NCI-H2081 (cell line): ENCODE data around the gene KRT80.

Experiments used
- DNase-seq, 2 experiments: peaks; one replicate each; lab custom pipeline; 2025; lab: John Stamatoyannopoulos, UW

The KRT80 gene

GRCh38 chr12:52137746-52138145 lies 54.1 kb downstream of the KRT80 start:
- DNase-seq: no peak

DNA sequence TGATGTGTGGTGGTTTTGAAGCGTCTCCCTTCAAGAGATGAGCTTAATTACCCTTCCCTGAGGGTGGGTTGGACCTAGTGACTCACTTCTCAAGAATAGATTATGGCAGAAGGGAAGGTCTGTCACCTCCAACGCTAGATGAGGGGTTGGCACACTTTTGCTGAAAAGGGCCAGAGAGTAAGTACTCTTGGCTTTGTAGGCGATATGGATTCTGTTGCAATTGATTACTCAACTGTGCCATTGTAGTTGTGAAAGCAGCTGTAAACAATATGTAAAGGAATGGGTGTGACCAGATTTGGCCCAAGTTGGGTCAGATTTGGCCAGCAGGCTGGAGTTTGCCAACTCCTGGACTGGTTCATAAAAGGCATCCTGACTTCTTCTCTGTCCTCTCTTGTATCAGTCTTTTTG lies 59.1 kb downstream of the KRT80 start:
- DNase-seq: no peak

DNA sequence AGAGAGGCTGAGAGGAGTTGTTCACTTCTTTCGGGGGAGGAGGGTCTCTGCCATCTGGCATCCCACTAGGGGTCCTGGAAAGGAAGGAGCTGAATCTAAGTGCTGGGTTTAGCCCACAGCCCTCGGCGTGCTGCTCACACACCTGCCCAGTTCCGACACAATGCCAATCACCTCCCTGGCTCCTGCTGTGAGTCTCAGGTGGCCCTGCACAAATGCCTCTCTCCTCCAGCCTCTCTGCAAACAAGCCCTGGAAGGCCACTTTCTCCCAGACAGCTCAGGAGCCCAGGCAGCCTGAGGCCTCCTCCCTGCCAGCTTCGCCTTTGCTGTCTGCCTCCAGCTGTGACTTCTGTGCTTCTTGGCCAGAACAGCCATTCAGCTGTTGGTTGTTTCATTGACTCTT lies 61.1 kb downstream of the KRT80 start:
- DNase-seq: peak; percentile 95 to 99

DNA sequence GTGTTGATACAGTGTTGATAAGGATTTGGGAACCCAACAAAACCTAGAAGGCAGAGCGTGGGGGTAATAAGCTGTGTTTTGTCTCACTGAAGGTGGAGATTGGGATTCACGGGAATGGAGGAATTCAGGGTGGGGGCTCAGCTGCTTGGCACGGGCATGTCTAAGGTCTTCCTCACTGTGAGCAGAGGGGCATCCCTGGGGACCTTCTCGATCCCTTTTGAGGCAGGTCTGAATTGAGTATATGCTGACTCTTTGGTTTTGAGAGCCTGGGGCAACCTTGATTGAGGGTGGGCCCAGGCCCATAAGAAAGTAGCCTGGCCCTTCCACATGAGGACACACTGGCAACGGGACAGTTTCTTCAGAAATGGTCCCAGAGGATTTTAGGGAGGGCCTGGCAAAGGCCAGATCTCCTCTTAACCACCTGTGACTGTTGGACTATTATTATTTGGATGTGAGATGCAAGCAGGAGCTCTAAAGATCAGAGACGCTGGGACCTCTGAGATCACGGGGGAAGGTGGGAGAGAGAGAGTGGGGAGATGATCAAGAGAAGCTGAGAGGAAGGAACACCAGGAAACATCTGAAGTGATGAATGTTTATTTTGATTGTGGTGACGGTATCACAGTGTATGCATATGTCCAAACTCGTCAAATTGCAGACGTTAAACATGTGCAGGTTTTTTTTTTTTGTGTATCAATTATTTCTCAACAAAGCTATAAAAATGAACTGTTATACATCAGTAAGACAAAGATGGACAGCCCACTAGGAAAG lies 63.9 kb downstream of the KRT80 start:
- DNase-seq: no peak

DNA sequence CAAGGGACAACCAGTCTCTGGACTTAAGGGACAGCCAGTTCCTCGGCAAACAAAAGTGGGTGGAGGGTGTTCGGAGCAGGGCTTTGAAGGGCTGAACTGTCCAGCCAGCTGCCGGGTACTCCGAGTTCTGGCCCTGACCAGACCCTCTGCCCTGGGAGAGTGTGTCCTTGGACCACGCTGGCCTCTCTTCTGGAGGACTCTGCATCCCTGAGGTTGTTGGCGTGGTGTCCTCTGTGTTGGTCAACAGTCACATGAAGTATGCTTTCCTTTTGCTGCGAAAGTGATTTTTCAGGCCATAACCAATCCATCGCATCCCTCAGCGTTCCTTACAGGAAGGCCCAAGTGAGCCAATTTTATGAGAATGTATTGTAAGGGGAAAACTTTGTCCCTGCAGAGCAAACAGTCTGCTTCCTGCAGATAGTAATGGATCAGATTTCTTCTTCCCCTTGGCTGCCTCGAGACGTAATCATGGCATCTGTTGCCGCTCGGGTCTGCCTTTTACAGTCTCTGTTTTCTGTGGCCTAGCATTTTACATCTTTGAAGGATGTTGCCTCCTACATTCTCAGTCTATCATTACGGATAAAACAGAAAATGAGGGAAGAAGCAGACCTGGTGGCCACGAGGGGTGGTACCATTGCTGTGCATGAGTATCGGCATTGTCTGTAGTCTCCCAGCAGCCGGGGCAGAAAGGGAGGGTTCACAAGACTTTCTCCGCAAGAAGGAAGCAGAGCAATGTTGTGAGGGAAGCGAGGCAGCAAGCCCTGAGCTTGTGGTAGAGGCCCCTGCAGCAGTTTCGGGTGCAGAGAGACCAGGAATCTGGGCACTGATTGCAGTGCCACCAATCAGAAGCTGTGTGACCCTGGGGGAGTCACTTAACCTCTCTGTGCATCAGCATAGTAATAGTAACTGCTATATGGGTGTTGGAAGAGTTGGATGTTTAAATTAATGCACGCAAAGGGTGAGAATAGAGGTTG lies 64.9 kb downstream of the KRT80 start:
- DNase-seq: no peak

GRCh38 chr12:52126050-52126604 lies 65.7 kb downstream of the KRT80 start:
- DNase-seq: peak; percentile 48 to 81

DNA sequence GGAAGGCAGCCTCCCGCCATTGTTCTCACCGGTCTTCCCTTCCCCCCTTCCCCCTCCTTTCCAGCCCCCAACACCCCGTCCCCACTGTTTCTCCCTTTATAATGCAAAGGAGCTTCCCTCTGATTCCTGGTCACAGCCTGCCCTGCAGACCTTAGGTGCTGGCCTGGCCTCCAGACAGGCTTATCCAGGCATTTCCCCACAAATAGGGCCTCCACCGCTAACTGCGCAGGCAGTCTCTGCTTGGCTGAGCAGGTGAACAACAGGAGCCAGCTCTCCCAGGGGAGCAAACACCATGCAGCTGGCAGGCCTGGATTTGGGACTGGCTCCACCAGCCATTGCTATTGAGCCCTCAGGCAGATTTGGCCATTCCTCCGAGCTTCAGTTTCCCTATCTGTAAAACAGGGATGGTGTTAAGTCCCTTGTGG lies 66.3 kb downstream of the KRT80 start:
- DNase-seq: peak; percentile 85 to 94

DNA sequence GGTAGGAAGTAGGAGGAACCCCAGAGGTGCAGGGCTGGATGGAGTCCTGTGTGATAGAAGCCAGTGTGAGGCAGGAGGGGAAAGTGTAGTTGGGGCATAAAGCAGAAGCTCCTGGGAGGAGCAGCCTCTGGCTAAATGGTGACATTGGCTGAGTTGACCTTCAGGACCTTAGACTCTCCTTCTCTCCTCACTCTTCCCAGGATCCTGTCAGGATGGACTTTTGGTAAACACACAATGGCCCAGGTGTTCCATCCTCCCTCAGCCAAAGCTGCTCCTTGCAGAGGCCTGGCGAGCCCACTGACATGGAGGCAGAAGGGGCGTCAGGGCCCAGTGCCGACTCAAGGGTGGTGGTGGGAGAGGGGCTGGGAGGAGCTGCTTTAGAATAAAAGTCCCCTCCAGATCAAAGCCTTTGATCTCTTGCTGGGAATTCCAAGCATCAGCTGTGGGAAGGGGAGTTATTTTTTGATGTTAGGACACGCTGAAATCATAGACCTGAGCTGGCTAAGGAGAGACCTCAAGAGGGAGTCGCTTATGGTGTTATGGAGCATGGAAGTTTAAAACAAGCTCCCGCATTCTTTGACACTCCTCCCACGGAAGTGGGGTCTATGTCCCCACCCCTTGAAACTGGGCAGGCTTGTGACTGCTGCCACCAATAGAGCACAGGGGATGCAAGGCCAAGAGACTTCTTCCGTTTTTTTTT lies 68.2 kb downstream of the KRT80 start:
- DNase-seq: no peak

- DNase-seq: no peak
Observed at GRCh38 chr12:52122904-52123303, 68.9 kb downstream of the KRT80 start.

DNA sequence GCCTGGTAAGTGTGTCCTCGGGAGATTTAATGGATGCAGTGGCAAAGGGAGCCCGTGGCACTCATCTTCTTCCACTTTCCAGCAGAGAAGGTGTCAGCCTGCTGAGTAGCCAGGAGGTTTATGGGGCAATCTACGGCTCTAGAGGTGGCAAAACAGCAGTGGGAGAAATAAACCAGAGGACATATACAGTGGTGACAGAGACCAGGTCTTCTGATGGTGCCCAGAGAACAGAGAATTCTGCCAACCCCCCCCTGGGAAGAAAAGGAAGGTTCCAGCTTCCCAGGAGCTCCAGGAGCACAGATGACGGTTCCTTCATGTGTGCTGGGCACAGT lies 69.3 kb downstream of the KRT80 start:
- DNase-seq: no peak

DNA sequence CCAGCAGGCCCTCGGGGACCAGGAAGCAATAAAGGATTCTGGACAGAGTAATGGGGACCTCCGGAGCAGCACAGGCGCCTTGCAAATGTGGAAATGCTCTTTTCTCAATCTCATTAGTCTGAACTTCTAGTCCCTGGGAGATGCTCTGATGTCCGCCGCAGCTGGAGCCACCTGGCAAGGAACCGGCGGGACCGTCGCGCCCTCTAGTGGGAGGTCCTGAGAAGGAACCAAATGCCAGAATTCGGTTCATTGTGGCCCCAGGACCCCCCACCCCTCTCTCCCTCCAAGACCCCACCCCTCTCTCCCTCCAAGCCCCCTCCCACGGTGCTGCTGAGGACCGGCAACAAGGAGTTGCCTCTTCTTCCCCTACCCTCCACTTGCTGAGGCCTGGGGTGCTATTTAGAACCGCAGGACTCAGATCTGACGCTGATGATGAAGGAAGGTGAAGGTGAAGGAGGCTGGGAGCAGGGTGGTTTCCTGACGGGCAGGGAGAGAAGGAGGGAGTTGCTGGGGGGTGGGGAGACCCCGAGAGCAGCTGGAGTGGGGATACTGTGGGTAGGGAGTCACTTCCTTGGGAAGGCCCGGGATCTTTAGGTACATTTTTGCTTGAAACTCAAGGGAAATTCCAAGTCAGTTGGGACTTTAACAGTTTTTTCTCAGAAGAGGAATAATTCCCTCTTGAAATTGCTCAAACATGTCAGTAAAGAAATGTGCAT lies 69.8 kb downstream of the KRT80 start:
- DNase-seq: peak; percentile 65 to 68

DNA sequence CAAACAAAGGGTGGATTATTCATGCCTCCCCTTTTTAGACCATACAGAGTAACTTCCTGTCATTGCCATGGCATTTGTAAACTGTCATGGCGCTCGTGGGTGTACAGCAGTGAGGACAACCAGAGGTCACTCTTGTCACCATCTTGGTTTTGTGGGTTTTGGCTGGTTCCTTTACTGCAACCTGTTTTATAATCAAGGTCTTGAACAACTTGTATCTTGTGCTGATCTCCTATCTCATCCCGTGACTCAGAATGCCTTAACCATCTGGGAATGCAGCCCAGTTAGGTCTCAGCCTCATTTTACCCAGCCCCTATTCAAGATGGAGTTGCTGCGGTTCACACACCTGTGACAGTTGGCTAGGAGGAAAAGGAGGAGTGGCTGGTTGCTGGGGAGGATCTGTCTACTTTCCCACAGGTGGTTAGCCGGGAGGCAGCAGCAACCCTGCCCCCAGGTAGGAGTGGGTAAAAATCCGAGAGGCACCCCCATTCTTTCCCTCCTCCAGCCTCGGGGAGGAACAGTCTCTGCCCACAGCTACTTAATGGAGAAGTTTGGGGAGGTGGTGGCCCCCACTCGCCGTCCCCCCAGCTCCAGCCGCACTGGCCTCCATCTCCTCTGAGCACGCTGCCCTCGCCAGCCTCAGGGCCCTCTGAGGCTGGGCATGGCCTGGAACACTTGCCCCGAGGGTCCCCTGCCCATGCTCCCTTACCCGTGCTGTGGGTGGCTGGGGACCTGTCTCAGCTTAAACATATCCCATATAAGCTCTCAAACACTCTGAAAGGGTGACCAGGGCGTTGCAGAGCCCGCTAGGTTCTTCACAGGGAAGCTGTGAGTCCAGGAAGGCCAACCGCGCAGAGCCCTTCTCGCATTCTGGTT lies 70.6 kb downstream of the KRT80 start:
- DNase-seq: no peak

DNA sequence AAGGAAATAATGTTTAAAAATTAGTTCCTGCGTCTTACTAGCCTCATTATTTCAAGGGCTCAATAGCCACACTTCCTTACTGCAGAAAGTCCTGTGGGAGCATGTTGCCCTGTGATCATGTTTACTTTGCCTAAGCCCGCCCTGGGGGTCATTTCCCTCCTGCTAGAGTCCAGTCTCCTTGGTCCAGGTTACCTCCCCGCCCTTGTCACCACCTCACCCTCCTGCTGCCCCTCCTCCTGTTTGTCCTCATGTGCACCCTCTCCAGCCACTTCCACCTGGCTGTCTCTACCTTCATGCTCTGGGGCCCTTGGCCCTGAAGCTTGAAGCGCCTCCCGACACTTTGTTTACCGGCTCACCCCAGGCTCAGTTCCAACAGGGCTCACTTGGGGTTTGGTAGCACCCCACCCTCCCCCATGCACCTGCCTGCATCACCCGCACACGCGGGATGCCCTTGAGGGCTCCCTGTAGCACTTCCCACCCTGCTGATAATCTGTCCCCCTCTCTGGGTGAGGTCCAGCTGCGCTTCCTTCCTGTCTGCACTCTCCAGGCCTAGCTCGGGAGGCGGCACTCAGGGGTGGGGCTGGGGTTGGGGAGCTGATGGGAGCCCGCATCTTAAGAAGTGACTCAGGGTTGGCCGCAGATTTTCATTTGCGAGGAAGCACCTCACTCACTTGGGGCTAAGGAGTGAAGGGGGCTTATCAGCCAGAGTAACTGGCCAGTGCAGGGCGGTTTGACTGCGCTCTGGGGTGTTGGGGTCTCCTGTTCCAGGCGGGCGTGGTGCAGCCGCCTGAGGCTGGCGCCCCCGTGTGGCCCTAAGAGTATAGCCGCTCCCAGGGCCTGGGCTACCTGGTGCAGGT lies 72.2 kb downstream of the KRT80 start:
- peak; percentile 33 to 63 for DNase-seq
